Measurements from ENCODE around the gene TPM4.

TPM4 gene

GRCh38 chr19:16045171-16045570 is 31.1 kb upstream of the TPM4 start:
- no peaks in the 10 kb centered on the region for H3K36me3 ChIP-seq (ENCODE audit: control insufficient read depth, insufficient read depth, low read length)
- H3K4me1 ChIP-seq (ENCODE audit: control insufficient read depth, insufficient read depth, low read length): no peaks in the 10 kb centered on the region
- H3K4me3 ChIP-seq (ENCODE audit: low read length): no peak overlapping the region
- no peak overlapping the region for H3K9ac ChIP-seq (ENCODE audit: low read length)
- H3K27ac ChIP-seq (ENCODE audit: low read depth, low read length): no peak overlapping the region
- no peaks in the 10 kb centered on the region for H3K27me3 ChIP-seq (ENCODE audit: control insufficient read depth, insufficient read depth, low read length)

DNA sequence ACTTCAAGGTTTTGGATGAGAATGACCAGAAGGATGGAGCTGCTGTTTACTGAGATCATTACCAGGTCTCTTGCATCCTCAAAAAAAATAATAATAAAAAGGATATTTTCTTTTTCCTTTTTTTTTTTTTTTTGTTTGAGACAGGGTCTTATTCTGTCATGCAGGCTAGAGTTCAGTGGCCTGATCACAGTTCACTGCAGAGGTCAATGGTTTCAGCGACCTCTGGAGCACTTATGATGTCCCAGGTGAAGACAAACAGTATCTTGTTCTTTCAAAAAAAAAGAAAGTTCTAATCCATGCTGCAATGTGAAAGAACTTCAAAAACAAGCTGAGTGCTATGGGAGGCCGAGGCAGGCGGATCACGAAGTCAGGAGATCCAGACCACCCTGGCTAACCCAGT is 30.4 kb upstream of the TPM4 start:
- H3K4me1 ChIP-seq (ENCODE audit: control insufficient read depth, insufficient read depth, low read length): no peaks in the 10 kb centered on the region
- no peaks in the 10 kb centered on the region for H3K27me3 ChIP-seq (ENCODE audit: control insufficient read depth, insufficient read depth, low read length)
- H3K36me3 ChIP-seq (ENCODE audit: control insufficient read depth, insufficient read depth, low read length): no peaks in the 10 kb centered on the region
- H3K4me3 ChIP-seq (ENCODE audit: low read length): no peak overlapping the region
- H3K9ac ChIP-seq (ENCODE audit: low read length): no peak overlapping the region
- no peak overlapping the region for H3K27ac ChIP-seq (ENCODE audit: low read depth, low read length)

DNA sequence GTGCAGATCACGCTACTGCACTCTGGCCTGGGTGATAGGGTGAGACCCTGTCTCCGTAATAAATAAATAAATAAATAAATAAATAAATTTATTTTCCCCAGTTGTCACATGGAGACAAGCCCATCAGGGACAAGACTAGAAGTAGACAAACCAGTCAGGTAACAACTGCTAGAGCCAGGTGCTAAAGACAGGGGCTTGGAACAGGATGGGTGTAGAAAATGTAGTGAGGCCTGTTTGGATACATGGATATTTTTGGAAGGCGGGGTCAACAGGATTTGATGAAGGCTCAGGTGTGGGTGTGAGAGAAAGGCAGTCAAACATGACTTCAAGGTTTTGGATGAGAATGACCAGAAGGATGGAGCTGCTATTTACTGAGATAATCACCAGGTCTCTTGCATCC is 27.7 kb upstream of the TPM4 start:
- Histone ChIP-seq H3K27me3 (ENCODE audit: control insufficient read depth, insufficient read depth, low read length) (no peaks in the 10 kb centered on the region), H3K4me3 (ENCODE audit: low read length) (no peak overlapping the region), H3K36me3 (ENCODE audit: control insufficient read depth, insufficient read depth, low read length) (no peaks in the 10 kb centered on the region), H3K9ac (ENCODE audit: low read length) (no peak overlapping the region), H3K27ac (ENCODE audit: low read depth, low read length) (no peak overlapping the region), H3K4me1 (ENCODE audit: control insufficient read depth, insufficient read depth, low read length) (no peaks in the 10 kb centered on the region)

DNA sequence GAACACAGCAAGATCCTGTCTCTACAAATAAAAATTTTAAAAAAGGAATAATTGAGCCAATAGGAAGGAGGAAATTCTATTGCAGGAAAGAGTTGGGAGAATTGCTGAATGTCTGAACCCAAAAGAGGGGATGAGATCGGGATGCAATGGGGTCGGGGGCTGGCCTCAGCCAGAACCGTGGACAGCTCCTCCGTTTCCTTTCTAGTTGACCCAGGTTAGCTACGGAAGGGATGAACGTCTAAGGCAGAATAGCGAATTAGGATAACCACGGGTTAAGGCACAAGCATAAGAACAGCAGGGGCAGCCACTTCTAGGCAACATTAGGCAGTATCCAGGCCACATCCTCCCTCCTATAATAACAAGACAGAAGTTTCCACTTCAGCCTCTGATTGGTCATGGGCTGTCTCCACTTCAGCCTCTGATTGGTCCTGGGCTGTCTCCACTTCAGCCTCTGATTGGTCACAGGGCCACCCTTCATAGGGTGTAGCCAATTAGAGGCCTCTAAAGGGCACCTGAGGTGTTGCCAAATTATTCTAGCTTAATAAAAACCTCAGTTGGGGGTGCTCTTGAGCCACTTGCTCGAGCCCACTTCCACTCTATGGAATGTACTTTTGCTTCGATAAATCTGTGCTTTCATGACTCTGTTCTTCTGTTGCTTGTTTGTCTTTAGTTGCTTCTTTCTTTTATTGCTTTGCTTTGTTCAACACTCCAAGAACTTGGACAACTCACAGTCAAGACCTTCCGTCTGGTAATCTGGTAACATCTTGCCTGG is 24.9 kb upstream of the TPM4 start:
- H3K27me3 ChIP-seq (ENCODE audit: control insufficient read depth, insufficient read depth, low read length): no peaks in the 10 kb centered on the region
- H3K27ac ChIP-seq (ENCODE audit: low read depth, low read length): no peak overlapping the region
- H3K4me3 ChIP-seq (ENCODE audit: low read length): no peak overlapping the region
- no peaks in the 10 kb centered on the region for H3K36me3 ChIP-seq (ENCODE audit: control insufficient read depth, insufficient read depth, low read length)
- no peaks in the 10 kb centered on the region for H3K4me1 ChIP-seq (ENCODE audit: control insufficient read depth, insufficient read depth, low read length)
- no peak overlapping the region for H3K9ac ChIP-seq (ENCODE audit: low read length)

- Histone ChIP-seq H3K36me3 (ENCODE audit: control insufficient read depth, insufficient read depth, low read length) (no peaks in the 10 kb centered on the region), H3K4me3 (ENCODE audit: low read length) (no peak overlapping the region), H3K9ac (ENCODE audit: low read length) (no peak overlapping the region), H3K4me1 (ENCODE audit: control insufficient read depth, insufficient read depth, low read length) (no peaks in the 10 kb centered on the region), H3K27me3 (ENCODE audit: control insufficient read depth, insufficient read depth, low read length) (no peaks in the 10 kb centered on the region), H3K27ac (ENCODE audit: low read depth, low read length) (no peak overlapping the region)
Observed at GRCh38 chr19:16052353-16052752, 23.9 kb upstream of the TPM4 start.

- no peaks in the 10 kb centered on the region for H3K36me3 ChIP-seq (ENCODE audit: control insufficient read depth, insufficient read depth, low read length)
- H3K4me1 ChIP-seq (ENCODE audit: control insufficient read depth, insufficient read depth, low read length): no peaks in the 10 kb centered on the region
- no peaks in the 10 kb centered on the region for H3K27me3 ChIP-seq (ENCODE audit: control insufficient read depth, insufficient read depth, low read length)
- no peak overlapping the region for H3K9ac ChIP-seq (ENCODE audit: low read length)
- H3K27ac ChIP-seq (ENCODE audit: low read depth, low read length): no peak overlapping the region
- no peak overlapping the region for H3K4me3 ChIP-seq (ENCODE audit: low read length)
Observed at GRCh38 chr19:16057062-16057461, 19.2 kb upstream of the TPM4 start.

DNA sequence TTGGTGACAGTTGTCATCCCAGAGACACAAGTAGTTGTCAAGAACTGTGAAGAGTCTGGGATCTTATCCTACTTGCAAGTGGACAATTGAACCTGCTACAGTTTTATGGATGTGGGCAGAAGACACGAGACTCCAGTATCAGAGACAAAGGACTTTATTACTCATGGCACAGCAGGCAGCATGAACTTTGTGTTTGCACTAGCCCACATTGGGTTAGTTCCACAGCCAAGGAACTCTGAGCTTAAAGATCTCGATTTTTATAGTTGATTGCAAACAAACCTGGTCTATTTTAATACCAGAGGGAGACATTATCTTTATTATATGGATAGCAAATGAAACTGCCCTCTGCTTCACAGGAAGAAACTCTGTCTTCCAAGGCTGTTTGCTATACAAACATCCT is 16.0 kb upstream of the TPM4 start:
- Histone ChIP-seq H3K27me3 (ENCODE audit: control insufficient read depth, insufficient read depth, low read length) (no peaks in the 10 kb centered on the region), H3K9ac (ENCODE audit: low read length) (no peak overlapping the region), H3K27ac (ENCODE audit: low read depth, low read length) (no peak overlapping the region), H3K4me1 (ENCODE audit: control insufficient read depth, insufficient read depth, low read length) (no peaks in the 10 kb centered on the region), H3K36me3 (ENCODE audit: control insufficient read depth, insufficient read depth, low read length) (no peaks in the 10 kb centered on the region), H3K4me3 (ENCODE audit: low read length) (no peak overlapping the region)

GRCh38 chr19:16061943-16062342 is 14.4 kb upstream of the TPM4 start:
- Histone ChIP-seq H3K27ac (ENCODE audit: low read depth, low read length) (no peak overlapping the region), H3K36me3 (ENCODE audit: control insufficient read depth, insufficient read depth, low read length) (no peaks in the 10 kb centered on the region), H3K9ac (ENCODE audit: low read length) (no peak overlapping the region), H3K4me1 (ENCODE audit: control insufficient read depth, insufficient read depth, low read length) (peaks cover 5% of the 10 kb centered on the region), H3K27me3 (ENCODE audit: control insufficient read depth, insufficient read depth, low read length) (no peaks in the 10 kb centered on the region), H3K4me3 (ENCODE audit: low read length) (no peak overlapping the region)

DNA sequence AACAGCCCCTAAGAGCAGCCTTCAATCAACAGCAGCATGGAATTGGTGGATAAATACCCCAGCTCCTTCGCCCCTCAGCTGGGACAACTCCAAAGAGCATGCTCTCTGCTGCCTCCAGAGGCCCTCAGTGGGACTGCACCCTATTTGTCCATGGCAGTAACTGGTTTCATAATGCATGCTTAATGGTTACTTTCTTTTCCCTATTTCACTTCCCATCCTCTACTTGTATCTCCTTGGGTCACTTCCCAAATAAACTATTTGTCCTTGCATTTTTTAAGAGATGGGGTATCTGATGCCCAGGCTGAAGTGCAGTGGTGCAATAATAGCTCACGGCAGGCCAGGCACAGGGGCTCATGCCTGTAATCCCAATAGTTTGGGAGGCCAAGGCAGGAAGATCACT is 13.5 kb upstream of the TPM4 start:
- H3K4me3 ChIP-seq (ENCODE audit: low read length): no peak overlapping the region
- H3K36me3 ChIP-seq (ENCODE audit: control insufficient read depth, insufficient read depth, low read length): no peaks in the 10 kb centered on the region
- H3K9ac ChIP-seq (ENCODE audit: low read length): no peak overlapping the region
- H3K27me3 ChIP-seq (ENCODE audit: control insufficient read depth, insufficient read depth, low read length): no peaks in the 10 kb centered on the region
- H3K4me1 ChIP-seq (ENCODE audit: control insufficient read depth, insufficient read depth, low read length): peaks cover 7% of the 10 kb centered on the region
- H3K27ac ChIP-seq (ENCODE audit: low read depth, low read length): no peak overlapping the region

DNA sequence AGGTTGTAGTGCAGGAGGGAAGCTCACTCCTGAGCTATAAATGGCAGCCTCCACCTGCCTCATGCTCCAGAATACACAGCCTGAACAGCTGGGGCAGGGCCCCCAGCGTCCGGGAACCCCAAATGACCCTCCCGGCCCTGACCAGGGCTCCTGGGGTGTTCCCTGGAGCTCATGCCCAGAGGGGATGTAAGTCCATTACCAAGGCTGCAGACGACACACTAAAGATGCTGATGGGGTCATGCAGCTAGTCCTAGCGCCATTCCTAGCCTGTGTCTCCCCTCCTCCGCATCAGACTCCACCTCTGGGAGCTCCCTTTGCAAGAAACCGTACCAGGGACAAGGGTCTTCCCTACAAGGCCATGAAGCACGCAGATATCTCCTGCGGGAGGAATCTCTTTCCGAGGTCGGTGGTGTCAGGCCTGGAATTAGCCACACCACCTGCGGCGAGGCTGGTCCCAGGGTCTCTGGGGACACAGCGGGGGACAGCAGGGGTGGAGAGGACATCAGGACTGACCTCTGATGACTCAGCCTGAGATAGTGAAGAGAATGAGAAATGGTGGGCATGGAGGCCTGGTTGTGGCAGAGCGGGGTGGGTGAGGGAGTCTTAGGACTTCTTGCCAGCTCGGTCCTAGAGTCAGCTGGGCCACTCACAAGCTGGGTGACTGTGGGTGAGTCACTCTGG is 11.9 kb upstream of the TPM4 start:
- Histone ChIP-seq H3K27me3 (ENCODE audit: control insufficient read depth, insufficient read depth, low read length) (no peaks in the 10 kb centered on the region), H3K9ac (ENCODE audit: low read length) (no peak overlapping the region), H3K27ac (ENCODE audit: low read depth, low read length) (no peak overlapping the region)

DNA sequence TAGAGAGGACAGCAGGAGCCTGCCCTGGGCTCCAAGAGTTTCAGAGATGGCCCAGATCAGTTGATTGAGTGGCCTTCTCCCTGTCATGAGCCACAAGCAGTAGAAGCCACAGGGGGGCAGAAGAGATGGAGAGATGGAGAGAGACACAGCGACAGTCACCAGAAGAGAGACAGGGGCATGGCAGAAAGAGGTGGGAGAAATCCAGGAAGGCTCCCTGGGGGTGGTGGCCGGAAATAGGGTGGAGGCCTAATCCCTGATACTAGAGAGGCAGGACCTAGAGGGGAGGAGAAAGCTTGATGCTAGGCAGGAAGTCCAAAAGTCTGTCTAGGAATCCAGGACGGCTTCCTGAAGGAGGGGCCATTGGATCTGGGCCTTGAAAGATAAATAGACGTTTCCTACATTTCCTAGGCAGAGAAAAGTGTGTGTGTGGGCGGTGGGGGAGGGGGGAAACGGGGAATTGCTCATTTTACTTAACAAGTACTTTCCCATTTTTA is 9.6 kb upstream of the TPM4 start:
- H3K4me1 ChIP-seq (ENCODE audit: control insufficient read depth, insufficient read depth, low read length): peaks cover 11% of the 10 kb centered on the region
- no peaks in the 10 kb centered on the region for H3K27me3 ChIP-seq (ENCODE audit: control insufficient read depth, insufficient read depth, low read length)
- peak overlapping the region; percentile 99 for H3K27ac ChIP-seq (ENCODE audit: low read depth, low read length)
- no peak overlapping the region for H3K9ac ChIP-seq (ENCODE audit: low read length)
- H3K4me3 ChIP-seq (ENCODE audit: low read length): peak overlapping the region; percentile 72
- H3K36me3 ChIP-seq (ENCODE audit: control insufficient read depth, insufficient read depth, low read length): peaks cover 5% of the 10 kb centered on the region

More for the DNA sequence above, 11.9 kb upstream of the TPM4 start:
- Histone ChIP-seq H3K4me1 (ENCODE audit: control insufficient read depth, insufficient read depth, low read length) (peaks cover 7% of the 10 kb centered on the region), H3K36me3 (ENCODE audit: control insufficient read depth, insufficient read depth, low read length) (peaks cover 5% of the 10 kb centered on the region), H3K4me3 (ENCODE audit: low read length) (no peak overlapping the region)

DNA sequence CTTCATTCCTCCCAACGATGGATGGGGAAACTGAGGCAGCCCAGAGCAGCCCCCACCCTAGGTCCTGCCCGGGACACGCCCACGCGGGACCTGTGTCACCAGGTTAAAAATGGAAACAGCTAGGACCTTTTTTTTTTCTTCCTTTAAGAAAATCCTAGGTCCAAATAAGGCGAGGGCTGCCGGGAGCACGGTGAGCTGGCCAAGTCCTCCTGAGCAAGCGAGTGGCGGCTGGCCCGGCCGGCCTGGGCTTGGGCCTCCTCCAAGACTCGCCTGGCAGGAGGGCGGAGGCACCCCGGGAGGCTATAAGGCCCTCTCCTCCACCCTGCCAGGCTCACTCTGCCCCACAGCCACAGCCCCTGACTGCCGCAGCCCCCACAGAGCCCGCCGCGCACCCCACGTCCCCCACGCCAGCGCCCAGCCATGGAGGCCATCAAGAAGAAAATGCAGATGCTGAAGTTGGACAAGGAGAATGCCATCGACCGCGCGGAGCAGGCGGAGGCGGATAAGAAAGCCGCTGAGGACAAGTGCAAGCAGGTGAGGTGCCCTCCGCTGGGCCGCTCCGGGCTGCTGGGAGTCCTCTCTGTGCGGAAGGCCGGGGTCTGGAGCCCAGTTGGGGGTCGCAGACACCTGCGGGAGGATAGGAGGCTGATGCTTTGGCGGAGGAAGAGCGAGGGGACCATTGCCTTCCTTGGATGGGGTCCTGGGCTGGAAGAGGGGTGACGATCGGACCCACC is 8.9 kb upstream of the TPM4 start:
- no peaks in the 10 kb centered on the region for H3K27me3 ChIP-seq (ENCODE audit: control insufficient read depth, insufficient read depth, low read length)
- peaks cover 5% of the 10 kb centered on the region for H3K36me3 ChIP-seq (ENCODE audit: control insufficient read depth, insufficient read depth, low read length)
- H3K4me1 ChIP-seq (ENCODE audit: control insufficient read depth, insufficient read depth, low read length): peaks cover 13% of the 10 kb centered on the region
- peak overlapping the region; percentile 72 for H3K4me3 ChIP-seq (ENCODE audit: low read length)
- peak overlapping the region; percentile 99 for H3K27ac ChIP-seq (ENCODE audit: low read depth, low read length)
- peak overlapping the region; percentile 95 for H3K9ac ChIP-seq (ENCODE audit: low read length)
